Muscle of back (tissue), 11 donors: ENCODE measurements around the gene SPATA17. TPM values are rescaled to one million over a fixed set of nuclear protein-coding genes. Genes with fewer than 3 reads are reported as not detected.
"Not testable (repeated sequence)": the region's sequence is repeated elsewhere in the genome, so short reads cannot be mapped to it uniquely, and the experiment has no call there.

Experiments
- DNase-seq, 3 donors: peaks; one replicate each; pipeline versions ENCODE4 v3.0.0 to v3.0.0-alpha.2; 2013
- polyA plus RNA-seq, 10 donors: library from polyadenylated mRNA; unstranded; fragments of 120-200 nt; gene quantifications; one replicate each; pipeline ENCODE4 v1.2.1, GENCODE V29; 2013; ENCODE audit not compliant: insufficient read length in 10 of 10

Gene SPATA17
- polyA plus RNA-seq, 10 donors: 1.9 to 3.5 (median 3.0) TPM

GRCh38 chr1:217674028-217674729, 43.0 kb downstream of the SPATA17 start:
- DNase-seq: no peak

GRCh38 chr1:217681806-217682205, 50.7 kb downstream of the SPATA17 start:
- DNase-seq: no peak

GRCh38 chr1:217687511-217687910, 56.4 kb downstream of the SPATA17 start:
- DNase-seq: no peak

DNA sequence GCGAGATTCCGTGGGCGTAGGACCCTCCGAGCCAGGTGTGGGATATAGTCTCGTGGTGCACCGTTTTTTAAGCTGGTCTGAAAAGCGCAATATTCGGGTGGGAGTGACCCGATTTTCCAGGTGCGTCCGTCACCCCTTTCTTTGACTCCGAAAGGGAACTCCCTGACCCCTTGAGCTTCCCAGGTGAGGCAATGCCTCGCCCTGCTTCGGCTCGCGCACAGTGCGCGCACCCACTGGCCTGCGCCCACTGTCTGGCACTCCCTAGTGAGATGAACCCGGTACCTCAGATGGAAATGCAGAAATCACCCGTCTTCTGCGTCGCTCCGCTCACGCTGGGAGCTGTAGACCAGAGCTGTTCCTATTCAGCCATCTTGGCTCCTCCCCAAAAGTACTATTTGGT, 65.0 kb downstream of the SPATA17 start:
- not testable (repeated sequence) for DNase-seq

DNA sequence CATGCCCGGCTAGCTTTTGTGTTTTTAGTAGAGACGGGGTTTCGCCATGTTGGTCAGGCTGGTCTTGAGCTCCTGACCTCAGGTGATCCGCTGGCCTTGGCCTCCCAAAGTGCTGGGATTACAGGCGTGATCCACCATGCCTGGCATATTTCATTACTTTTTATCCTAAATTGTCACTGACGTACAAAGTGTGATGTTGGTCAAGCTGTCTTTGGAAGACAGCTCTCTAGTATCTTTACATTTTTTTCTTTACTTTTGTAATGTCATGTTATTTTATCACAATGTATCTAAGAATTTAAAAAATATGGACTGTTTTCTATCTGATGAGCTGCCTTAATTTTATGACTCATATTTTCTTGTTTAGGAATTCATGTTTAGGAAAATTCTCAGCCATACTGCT, 72.2 kb downstream of the SPATA17 start:
- no peak for DNase-seq

GRCh38 chr1:217712925-217713597, 81.9 kb downstream of the SPATA17 start:
- no peak for DNase-seq

- no peak for DNase-seq
Observed at GRCh38 chr1:217715681-217716080, 84.5 kb downstream of the SPATA17 start.

GRCh38 chr1:217717959-217718358, 86.8 kb downstream of the SPATA17 start:
- DNase-seq: no peak

DNA sequence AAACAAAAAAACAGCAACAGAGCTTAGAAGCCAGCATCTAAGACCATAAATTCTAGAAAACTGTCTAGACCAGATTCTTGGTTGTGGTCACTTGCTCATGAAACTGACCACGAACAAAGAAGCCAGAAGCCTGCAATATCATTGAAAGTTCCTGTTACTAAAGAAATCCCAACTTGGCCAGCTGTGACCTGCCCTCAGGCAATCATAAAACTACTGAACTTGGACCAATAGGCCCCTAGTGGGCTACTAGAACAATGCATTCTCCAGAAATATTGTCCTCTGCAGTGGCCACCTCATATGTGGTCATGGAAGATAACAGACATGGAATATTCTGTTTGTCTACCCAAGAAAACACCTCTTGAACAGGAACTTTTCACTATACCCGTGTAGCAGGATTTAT, 87.7 kb downstream of the SPATA17 start:
- DNase-seq: no peak

GRCh38 chr1:217721692-217722091, 90.5 kb downstream of the SPATA17 start:
- DNase-seq: no peak

DNA sequence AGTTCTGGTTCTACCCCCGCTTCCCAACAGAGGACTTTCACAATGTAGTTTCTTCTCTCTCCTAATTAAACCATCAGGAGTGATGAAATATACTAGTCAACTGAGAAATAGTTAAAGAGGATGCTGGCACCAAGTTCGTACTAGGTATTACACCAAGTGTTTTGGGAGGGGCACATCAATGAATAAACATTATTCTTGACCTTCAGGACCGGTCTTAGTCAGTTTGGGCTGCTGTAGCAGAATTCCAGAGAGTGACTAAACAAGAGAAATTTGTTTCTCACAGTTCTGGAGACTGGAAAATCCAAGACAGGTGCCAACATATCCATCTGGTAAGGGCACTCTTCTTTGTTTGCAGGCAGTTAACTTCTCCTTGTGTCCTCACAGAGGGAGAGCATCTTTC, 103.8 kb downstream of the SPATA17 start:
- no peak for DNase-seq

DNA sequence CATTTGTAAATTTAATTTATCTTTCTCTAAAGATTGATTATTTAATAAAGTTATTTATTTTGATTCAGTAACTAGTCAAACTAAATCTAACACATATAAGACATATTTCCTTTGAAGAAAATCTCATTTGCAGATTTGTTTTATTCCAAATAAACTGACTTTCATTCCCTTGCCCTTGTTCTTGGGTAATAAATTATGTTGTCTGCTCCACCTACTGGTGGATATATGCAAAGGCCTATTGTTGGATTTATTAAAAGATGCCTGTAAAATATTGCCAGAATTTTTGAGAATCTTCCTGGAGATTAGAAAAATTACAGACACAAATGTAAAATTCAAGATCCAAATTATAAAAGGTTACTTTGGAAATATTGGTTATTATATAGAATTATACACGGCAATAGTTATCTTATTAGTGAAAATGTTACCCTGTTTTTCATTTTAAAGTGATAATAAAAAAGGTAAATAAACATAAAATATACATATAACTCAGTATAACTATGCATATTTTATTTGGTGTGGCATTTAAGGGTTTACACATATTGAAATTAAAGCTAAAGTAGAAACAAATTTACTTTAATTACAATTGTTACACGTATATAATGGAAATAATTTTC, 116.1 kb downstream of the SPATA17 start:
- peak; percentile 12 to 26 (median 13) for DNase-seq

GRCh38 chr1:217769768-217770167, 138.6 kb downstream of the SPATA17 start:
- no peak for DNase-seq

- DNase-seq: no peak
Observed at GRCh38 chr1:217770918-217771317, 139.8 kb downstream of the SPATA17 start.

- no peak for DNase-seq
Observed at GRCh38 chr1:217776693-217777092, 145.5 kb downstream of the SPATA17 start.

GRCh38 chr1:217781056-217781455, 149.9 kb downstream of the SPATA17 start:
- DNase-seq: peak in 1 of 3 donors; percentile 7

- DNase-seq: no peak
Observed at GRCh38 chr1:217791091-217791490, 159.9 kb downstream of the SPATA17 start.

GRCh38 chr1:217805792-217806191, 174.6 kb downstream of the SPATA17 start:
- no peak for DNase-seq

DNA sequence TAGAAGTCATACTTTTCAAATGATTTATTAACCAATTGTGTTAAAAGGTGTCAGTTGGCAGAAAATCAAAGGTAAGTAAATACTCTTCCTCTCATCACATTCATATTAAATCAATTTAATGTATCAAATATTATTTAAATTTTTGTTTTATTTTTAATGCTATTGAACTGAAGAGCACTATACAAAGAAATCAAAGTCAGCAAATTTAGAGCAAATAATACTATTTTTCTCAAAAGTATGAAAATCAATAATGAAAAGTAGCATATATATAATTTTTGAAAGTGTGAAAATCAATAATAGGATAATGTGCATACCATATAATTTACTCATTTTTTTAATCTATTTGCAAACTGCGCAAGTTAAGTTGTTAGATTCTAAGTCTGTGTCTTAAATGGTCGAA, 181.0 kb downstream of the SPATA17 start:
- DNase-seq: no peak

GRCh38 chr1:217813031-217813430, 181.9 kb downstream of the SPATA17 start:
- no peak for DNase-seq

DNA sequence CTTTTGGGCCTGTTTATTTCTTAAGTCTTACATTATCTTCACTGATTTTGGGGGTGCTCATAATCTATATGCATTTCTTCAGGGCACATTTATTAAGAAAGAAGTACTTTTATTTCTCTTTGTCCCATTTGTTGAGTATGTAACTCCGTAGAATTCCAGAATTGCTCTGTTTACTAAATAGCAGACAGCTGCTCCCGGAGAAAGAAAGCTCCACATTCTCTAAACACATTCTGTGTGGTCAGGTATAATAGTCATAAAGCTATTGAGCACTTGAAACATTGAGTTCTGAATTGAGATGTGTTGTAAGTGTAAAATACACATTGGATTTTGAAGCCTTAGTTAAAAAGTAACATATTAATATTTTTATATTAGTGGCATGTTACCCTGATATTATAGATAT, 206.5 kb downstream of the SPATA17 start:
- DNase-seq: no peak

DNA sequence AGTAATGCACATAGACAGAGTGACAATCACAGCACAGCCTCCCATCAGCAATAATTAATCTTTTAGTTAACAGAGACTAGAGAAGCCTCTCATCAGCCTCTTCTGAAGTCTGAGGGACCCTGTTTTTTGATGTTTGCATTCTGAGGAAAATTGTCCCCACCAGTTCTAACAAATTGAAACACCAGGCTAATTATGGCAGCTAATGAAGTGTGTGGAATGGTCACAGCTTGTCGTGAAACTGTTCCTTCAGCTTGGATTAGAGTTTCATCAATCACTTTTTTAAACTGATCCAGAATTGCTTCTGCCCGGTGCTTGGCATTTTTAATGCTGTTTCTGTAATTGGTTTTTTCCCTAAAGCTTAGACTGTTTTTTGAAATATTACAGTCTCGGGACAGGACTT, 208.0 kb downstream of the SPATA17 start:
- DNase-seq: no peak

DNA sequence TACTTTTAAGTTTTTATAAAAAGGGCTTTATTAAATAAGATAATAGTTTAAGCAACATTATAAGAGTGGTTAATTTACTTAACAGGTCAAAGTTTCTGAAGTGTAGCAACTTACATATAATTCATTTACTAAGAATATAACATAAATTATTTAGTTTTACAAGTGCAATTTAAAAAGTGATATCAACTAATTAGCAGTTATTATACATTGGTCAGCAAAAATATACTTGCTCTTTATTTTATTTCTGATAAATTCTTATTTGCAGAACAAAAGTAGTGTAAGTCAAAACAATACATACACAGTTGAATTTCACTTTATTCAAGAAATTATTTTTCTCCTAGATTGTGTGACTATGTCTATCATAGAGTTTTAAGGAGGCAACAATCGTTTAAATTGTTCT, 215.6 kb downstream of the SPATA17 start:
- no peak for DNase-seq
